GM18951 (cell line): ENCODE data around the gene STC2.
A peak's percentile ranks its signal among the peaks of the same experiment; 100 is the strongest.
"Not testable (repeated sequence)": the region's sequence is repeated elsewhere in the genome, so short reads cannot be mapped to it uniquely, and the experiment has no call there.

Source experiments
- POLR2A ChIP-seq: IDR thresholded peaks from 4 replicates; pipeline ENCODE4 v1.6.1; 2011; ENCODE audit warnings: mild to moderate bottlenecking; ENCODE audit not compliant: insufficient read length, insufficient read depth; ENCODE audit errors: extremely low read depth
- in situ Hi-C: fragments of 300-500 bp; cut with MboI; formaldehyde crosslinking; loops from one replicate; pipeline ENCODE4 v1.12.0; 2022; ENCODE audit warnings: low sequenced_read_pairs, mixed read lengths, inconsistent platforms; ENCODE audit not compliant: unreplicated experiment

STC2 gene, protein sequence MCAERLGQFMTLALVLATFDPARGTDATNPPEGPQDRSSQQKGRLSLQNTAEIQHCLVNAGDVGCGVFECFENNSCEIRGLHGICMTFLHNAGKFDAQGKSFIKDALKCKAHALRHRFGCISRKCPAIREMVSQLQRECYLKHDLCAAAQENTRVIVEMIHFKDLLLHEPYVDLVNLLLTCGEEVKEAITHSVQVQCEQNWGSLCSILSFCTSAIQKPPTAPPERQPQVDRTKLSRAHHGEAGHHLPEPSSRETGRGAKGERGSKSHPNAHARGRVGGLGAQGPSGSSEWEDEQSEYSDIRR

GRCh38 chr5:173327948-173328843 is at the start of gene STC2:
Gene STC2 (minus strand): TSS chr5:173328414. CDS start chr5:173328193, 221 bp downstream.
- in situ Hi-C loops: loop anchor here (25.0 kb wide), 1 partner anchor 341 kb away; the partner anchor contains the start of gene ATP6V0E1
- TF ChIP-seq POLR2A: peak; percentile 68

DNA sequence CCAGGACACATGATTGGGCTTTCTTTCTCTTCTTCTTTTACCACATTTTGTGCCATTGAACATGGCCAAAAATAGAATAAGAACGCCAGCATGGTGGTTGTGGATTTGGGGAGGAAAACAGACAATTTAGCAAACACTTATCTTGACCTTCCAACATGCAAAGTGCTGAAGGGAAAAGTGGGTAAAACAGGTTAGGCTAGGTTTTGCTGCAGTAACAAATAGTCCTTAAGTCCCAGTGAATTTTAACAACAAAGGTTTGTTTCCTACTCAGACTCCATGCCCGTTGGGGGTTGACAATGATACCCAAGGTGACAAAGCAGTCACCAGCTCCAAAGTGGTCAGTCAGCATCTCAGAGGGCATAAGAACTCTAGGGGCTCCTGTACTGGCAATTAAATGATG is 43.2 kb upstream of the STC2 start:
- no peak for TF ChIP-seq POLR2A
- in situ Hi-C loops: no loop called here

GRCh38 chr5:173363406-173363805 is 35.2 kb upstream of the STC2 start:
- in situ Hi-C loops: not testable (repeated sequence)

- in situ Hi-C loops: no loop called here
- TF ChIP-seq POLR2A: no peak
Observed at GRCh38 chr5:173355561-173355960, 27.3 kb upstream of the STC2 start.

- in situ Hi-C loops: no loop called here
- no peak for TF ChIP-seq POLR2A
Observed at GRCh38 chr5:173354645-173355044, 26.4 kb upstream of the STC2 start.

GRCh38 chr5:173352366-173353349 is 24.4 kb upstream of the STC2 start:
- TF ChIP-seq POLR2A: no peak
- in situ Hi-C loops: no loop called here

- in situ Hi-C loops: loop anchor here (25.0 kb wide), 1 partner anchor 356 kb away; the partner anchor contains the start of gene ATP6V0E1
- no peak for TF ChIP-seq POLR2A
Observed at GRCh38 chr5:173342813-173343755, 14.9 kb upstream of the STC2 start.

DNA sequence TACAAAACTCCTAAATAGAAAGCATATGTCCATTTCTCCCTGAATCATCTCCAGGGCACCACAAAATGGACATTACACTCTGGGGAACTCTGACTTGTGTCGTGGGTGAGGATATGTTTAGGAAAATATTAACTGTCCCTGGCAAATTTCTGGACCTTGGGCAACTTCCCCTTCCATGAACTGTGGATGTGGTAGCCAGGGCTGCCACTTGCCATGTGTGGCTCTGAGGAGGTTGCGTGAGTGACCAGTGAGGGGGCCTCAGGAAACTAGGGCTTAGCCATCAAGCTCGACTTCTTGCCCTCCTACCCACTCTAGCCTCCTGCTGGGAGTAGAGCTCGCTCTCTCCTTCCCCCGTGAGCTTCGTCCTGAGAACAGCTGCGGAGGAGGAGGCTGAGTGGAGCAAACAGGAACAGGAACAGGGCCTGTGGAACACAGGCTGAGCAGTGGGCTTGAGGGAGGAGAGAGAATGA is 13.8 kb upstream of the STC2 start:
- in situ Hi-C loops: loop anchor here (25.0 kb wide), 1 partner anchor 355 kb away; the partner anchor contains the start of gene ATP6V0E1

GRCh38 chr5:173340984-173341383 is 12.8 kb upstream of the STC2 start:
- in situ Hi-C loops: loop anchor here (25.0 kb wide), 1 partner anchor 354 kb away; the partner anchor contains the start of gene ATP6V0E1
- TF ChIP-seq POLR2A: no peak

More for the DNA sequence above, 13.8 kb upstream of the STC2 start:
- no peak for TF ChIP-seq POLR2A

DNA sequence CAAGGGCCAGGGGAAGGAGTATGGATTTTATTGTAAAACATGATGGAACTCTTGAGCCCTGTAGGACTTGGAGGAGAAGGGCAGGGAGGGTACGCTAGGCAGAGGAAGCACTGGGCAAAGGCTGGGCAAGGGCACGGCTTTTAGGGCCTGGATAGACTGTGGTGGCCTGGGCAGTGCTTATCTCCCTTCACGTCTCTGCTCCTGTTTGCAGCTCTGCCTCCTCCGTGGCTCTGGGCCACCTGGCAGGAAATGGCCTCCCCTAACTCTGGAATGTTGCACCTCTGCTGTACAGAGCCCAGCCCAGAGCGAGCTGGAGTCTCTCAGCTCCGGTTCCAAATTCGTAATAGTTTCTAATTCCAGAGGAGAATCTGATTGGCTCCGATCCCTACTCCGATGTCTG is 12.2 kb upstream of the STC2 start:
- in situ Hi-C loops: loop anchor here (25.0 kb wide), 1 partner anchor 353 kb away; the partner anchor contains the start of gene ATP6V0E1
- no peak for TF ChIP-seq POLR2A

- in situ Hi-C loops: loop anchor here (25.0 kb wide), 1 partner anchor 352 kb away; the partner anchor contains the start of gene ATP6V0E1
- TF ChIP-seq POLR2A: no peak
Observed at GRCh38 chr5:173339286-173339685, 11.1 kb upstream of the STC2 start.

DNA sequence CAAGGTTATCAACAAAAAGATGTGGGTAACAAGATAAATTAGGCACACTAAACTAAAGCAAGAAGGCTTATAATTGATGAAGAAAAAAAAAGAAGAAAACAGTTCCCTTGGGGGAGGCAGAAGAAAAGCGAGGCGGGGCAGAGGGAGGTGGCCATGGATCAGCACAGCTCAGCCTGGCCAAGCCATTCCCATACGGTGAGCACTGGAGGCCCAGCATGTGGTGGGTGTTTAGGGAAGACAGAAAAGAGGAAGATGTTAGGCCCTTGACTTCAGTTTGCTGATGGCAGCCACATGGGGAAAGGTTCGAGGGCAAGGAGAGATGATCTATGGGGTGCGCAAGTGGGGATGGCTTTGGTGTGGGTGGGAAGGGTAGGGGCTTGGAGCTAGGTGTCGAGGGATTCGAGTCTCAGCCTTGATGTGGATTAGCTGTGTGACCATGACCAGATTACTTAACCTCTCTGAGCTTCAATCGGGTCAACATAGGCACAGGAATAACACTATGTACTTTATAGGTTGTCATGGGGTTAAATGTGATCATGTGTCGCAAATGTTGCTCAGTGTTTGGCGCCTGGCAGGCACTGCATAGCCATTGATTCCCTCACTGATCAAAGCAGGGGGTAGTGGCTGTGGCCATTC is 10.3 kb upstream of the STC2 start:
- TF ChIP-seq POLR2A: no peak
- in situ Hi-C loops: loop anchor here (25.0 kb wide), 1 partner anchor 351 kb away; the partner anchor contains the start of gene ATP6V0E1
